Left lung (tissue), 10 donors: ENCODE results near the gene CCDC167. TPM values are rescaled to one million over a fixed set of nuclear protein-coding genes. Genes with fewer than 3 reads are reported as not detected.
"Not testable (repeated sequence)": the region's sequence is repeated elsewhere in the genome, so short reads cannot be mapped to it uniquely, and the experiment has no call there.

Experiments used
- ATAC-seq: fragments of 200-7000 bp; cut with Tn5 transposase; one replicate; pipeline ENCODE4 v1.9.1; 2020; ENCODE audit warnings: moderate library complexity
- DNase-seq, 4 donors: peaks; one replicate each; pipeline ENCODE4 v3.0.0-alpha.2; 2013 to 2020
- H3K27ac ChIP-seq, 2 donors: fragments of 200-600 bp; sonication (generic) in 1 of 2; one replicate each; pipeline versions ENCODE4 v1.5.0 to v1.8.0; 2020 to 2021
- H3K27me3 ChIP-seq, 2 donors: fragments of 200-600 bp; sonication (generic) in 1 of 2; one replicate each; pipeline versions ENCODE4 v1.5.0 to v1.8.0; 2020 to 2021
- H3K36me3 ChIP-seq, 2 donors: fragments of 200-600 bp; sonication (generic) in 1 of 2; one replicate each; pipeline versions ENCODE4 v1.5.0 to v1.8.0; 2020 to 2021
- H3K4me1 ChIP-seq, 2 donors: fragments of 200-600 bp; one replicate each; pipeline ENCODE4 v1.8.0; 2021
- H3K4me3 ChIP-seq, 2 donors: fragments of 200-600 bp; sonication (generic) in 1 of 2; one replicate each; pipeline versions ENCODE4 v1.5.0 to v1.8.0; 2020 to 2021; ENCODE audit warnings: mild to moderate bottlenecking in 1 of 2
- H3K9me3 ChIP-seq, 2 donors: fragments of 200-600 bp; sonication (generic) in 1 of 2; one replicate each; pipeline versions ENCODE4 v1.5.0 to v1.8.0; 2020 to 2021
- CTCF ChIP-seq, 2 donors: fragments of 200-600 bp; sonication (generic) in 1 of 2; IDR thresholded peaks; one replicate each; pipeline versions ENCODE4 v1.5.0 to v1.8.0; 2021; ENCODE audit warnings: antibody characterized with exemption in 2 of 2
- intact Hi-C, 2 donors: fragments of 100-400 bp; cut with DNase I; formaldehyde crosslinking; loops; one replicate each; pipeline versions ENCODE4 v1.11.2 to v1.14.2; 2022
- polyA plus RNA-seq, 6 donors: library from polyadenylated mRNA; unstranded; fragments of 120-200 nt; gene quantifications; one replicate each; pipeline ENCODE4 v1.2.1, GENCODE V29; 2013; ENCODE audit not compliant: insufficient read length in 6 of 6
- total RNA-seq, 2 donors: library from RNA; stranded (reverse); fragmentation: NEBNext Ultra II Directional; extraction: Animal tissue kit (Norgen Biotek cat#: 25700); gene quantifications; one replicate each; pipeline ENCODE4 v1.2.1, GENCODE V29; 2021
- donor health status: DM: no; HTN: yes; CAD: no.
- donor health status: DM: no; HTN: no; CAD: no.

Gene CCDC167
- total and polyA plus RNA-seq, 8 donors, result 18.2 to 25.2 (median 23.7) TPM

GRCh38 chr6:37452522-37452921 lies 47.2 kb downstream of the CCDC167 start:
- Histone ChIP-seq H3K4me1 (no peaks in the 10 kb centered on the region), H3K4me3 (no peak overlapping the region)

GRCh38 chr6:37451441-37452193 lies 48.1 kb downstream of the CCDC167 start:
- H3K9me3 ChIP-seq, result no peaks in the 10 kb centered on the region
- intact Hi-C loops, result no loop called here

More at GRCh38 chr6:37452522-37452921, 47.2 kb downstream of the CCDC167 start:
- no peaks in the 10 kb centered on the region for H3K9me3 ChIP-seq
- ATAC-seq (no peak), DNase-seq (no peak)
- TF ChIP-seq CTCF (IDR thresholded peaks at IDR 0.05), result no peak
- peaks cover 0 to 91% of the 10 kb centered on the region in 2 donors for H3K36me3 ChIP-seq
- no peak overlapping the region for H3K27ac ChIP-seq
- intact Hi-C loops, result no loop called here
- no peaks in the 10 kb centered on the region for H3K27me3 ChIP-seq

GRCh38 chr6:37449984-37450383 lies 49.7 kb downstream of the CCDC167 start:
- Histone ChIP-seq H3K4me1 (no peaks in the 10 kb centered on the region), H3K4me3 (no peak overlapping the region), H3K9me3 (no peaks in the 10 kb centered on the region), H3K27me3 (no peaks in the 10 kb centered on the region), H3K27ac (no peak overlapping the region), H3K36me3 (peaks cover 0 to 100% of the 10 kb centered on the region in 2 donors)
- DNase-seq (no peak), ATAC-seq (no peak)
- intact Hi-C loops, result no loop called here
- TF ChIP-seq CTCF (IDR thresholded peaks at IDR 0.05), result no peak

More at GRCh38 chr6:37451441-37452193, 48.1 kb downstream of the CCDC167 start:
- DNase-seq, result no peak
- Histone ChIP-seq H3K27ac (no peak overlapping the region), H3K36me3 (peaks cover 0 to 100% of the 10 kb centered on the region in 2 donors), H3K4me1 (no peaks in the 10 kb centered on the region), H3K4me3 (no peak overlapping the region), H3K27me3 (no peaks in the 10 kb centered on the region)
- no peak for ATAC-seq
- TF ChIP-seq CTCF (IDR thresholded peaks at IDR 0.05), result no peak

- peak overlapping the region; percentile 67 to 69 for H3K27ac ChIP-seq
- peaks cover 0 to 76% of the 10 kb centered on the region in 2 donors for H3K36me3 ChIP-seq
- H3K4me3 ChIP-seq, result peak overlapping the region; percentile 1 to 15
- intact Hi-C loops, H3K9me3 ChIP-seq, ATAC-seq, H3K27me3 ChIP-seq, DNase-seq: not testable (repeated sequence)
- peaks cover 4 to 16% of the 10 kb centered on the region in 2 donors for H3K4me1 ChIP-seq
Observed at GRCh38 chr6:37443216-37443542, 56.5 kb downstream of the CCDC167 start.

- TF ChIP-seq CTCF (IDR thresholded peaks at IDR 0.05), result no peak
- Histone ChIP-seq H3K36me3 (peaks cover 0 to 76% of the 10 kb centered on the region in 2 donors), H3K27ac (peak overlapping the region; percentile 67 to 69), H3K27me3 (no peaks in the 10 kb centered on the region), H3K4me3 (peak overlapping the region; percentile 1 to 15), H3K9me3 (no peaks in the 10 kb centered on the region), H3K4me1 (peaks cover 4 to 16% of the 10 kb centered on the region in 2 donors)
- intact Hi-C loops, result no loop called here
- ATAC-seq (peak; percentile 73), DNase-seq (no peak)
Observed at GRCh38 chr6:37442416-37443215, 57.1 kb downstream of the CCDC167 start.
